A549 (cell line): Measurements from ENCODE around the gene KCP. TPM values are rescaled to one million over a fixed set of nuclear protein-coding genes. Genes with fewer than 3 reads are reported as not detected.

ENCODE experiments used
- ATAC-seq, 2 experiments: fragments of 200-7000 bp in 1 of 2; fragments of >200 bp in 1 of 2; cut with Nextera tagmentation in 1 of 2; cut with Tn5 transposase in 1 of 2; 3 replicates each; pipeline versions ENCODE4 v1.8.0 to v1.9.1; 2018 to 2020; ENCODE audit warnings: mild to moderate bottlenecking in 1 of 2, moderate library complexity in 1 of 2
- CTCF ChIA-PET: fragments of 300-600 bp; sonication (Branson Sonifier 250); formaldehyde crosslinking; extraction: SDS; loops from one replicate; lab custom pipeline; 2021; ENCODE audit warnings: antibody characterized with exemption, inconsistent platforms; lab: Yijun Ruan, JAX
- POLR2A ChIA-PET: fragments of 350-600 bp; formaldehyde crosslinking; extraction: SDS; loops from one replicate; lab custom pipeline; 2021; ENCODE audit warnings: antibody characterized with exemption, inconsistent platforms; lab: Yijun Ruan, JAX
- DNase-seq, 2 experiments: peaks; one replicate each; pipeline versions ENCODE4 v3.0.0 to v3.0.0-alpha.2; 2011 to 2016; ENCODE audit warnings: low read depth in 1 of 2, low spot score in 1 of 2
- FAIRE-seq: peaks from 2 replicates; lab custom pipeline; 2011; peaks lifted over from hg19 to GRCh38; lab: Jason Lieb, UNC
- H3K27ac ChIP-seq, 2 experiments: fragments of >200 bp; sonication (Bioruptor Twin); formaldehyde crosslinking; 3 replicates each; pipeline ENCODE4 v1.5.1; 2016 to 2017
- H3K4me1 ChIP-seq: fragments of >200 bp; sonication (Bioruptor Twin); formaldehyde crosslinking; 3 replicates; pipeline ENCODE4 v1.6.1; 2016
- H3K4me2 ChIP-seq: fragments of >200 bp; sonication (Bioruptor Twin); formaldehyde crosslinking; 3 replicates; pipeline ENCODE4 v1.6.1; 2016
- H3K4me3 ChIP-seq: fragments of >200 bp; sonication (Bioruptor Twin); formaldehyde crosslinking; 3 replicates; pipeline ENCODE4 v1.5.1; 2016
- H3K9me3 ChIP-seq: fragments of >200 bp; sonication (Bioruptor Twin); formaldehyde crosslinking; 3 replicates; pipeline ENCODE4 v1.6.1; 2016
- CBX8 ChIP-seq: fragments of 200-600 bp; sonication (generic); IDR thresholded peaks from 2 replicates; pipeline ENCODE4 v1.6.1; 2016
- CHD2 ChIP-seq: fragments of 150-350 bp; IDR thresholded peaks from 2 replicates; pipeline ENCODE4 v1.6.1; 2014; ENCODE audit warnings: low read length; ENCODE audit not compliant: partially characterized antibody
- ELK1 ChIP-seq: fragments of 150-350 bp; IDR thresholded peaks from 2 replicates; pipeline ENCODE4 v1.6.1; 2014; ENCODE audit warnings: low read depth, mild to moderate bottlenecking, low read length
- HDAC2 ChIP-seq: fragments of 200-600 bp; sonication (generic); IDR thresholded peaks from 2 replicates; pipeline ENCODE4 v1.6.1; 2016
- HES2 ChIP-seq: fragments of >200 bp; sonication (Bioruptor Twin); formaldehyde crosslinking; IDR thresholded peaks from 2 replicates; pipeline ENCODE4 v1.6.1; 2016
- HOXA7 ChIP-seq: fragments of 250-450 bp; sonication (Bioruptor Pico); IDR thresholded peaks from 2 replicates; pipeline ENCODE4 v1.5.0; 2020; ENCODE audit warnings: mild to moderate bottlenecking, moderate library complexity
- HOXB5 ChIP-seq: fragments of 250-450 bp; sonication (Bioruptor Pico); IDR thresholded peaks from 2 replicates; pipeline ENCODE4 v1.5.0; 2020; ENCODE audit warnings: mild to moderate bottlenecking, moderate library complexity
- KDM5A ChIP-seq: fragments of 200-600 bp; sonication (generic); IDR thresholded peaks from 2 replicates; pipeline ENCODE4 v1.6.1; 2016; ENCODE audit warnings: antibody characterized with exemption, mild to moderate bottlenecking
- PHF8 ChIP-seq: fragments of 200-600 bp; sonication (generic); IDR thresholded peaks from 2 replicates; pipeline ENCODE4 v1.6.1; 2016; ENCODE audit warnings: low read depth, mild to moderate bottlenecking, antibody characterized with exemption, moderate library complexity, borderline replicate concordance
- POLR2A ChIP-seq: IDR thresholded peaks from 2 replicates; pipeline ENCODE4 v1.6.1; 2012; ENCODE audit warnings: mild to moderate bottlenecking, low read length
- RARB ChIP-seq: fragments of 250-450 bp; sonication (Bioruptor Pico); IDR thresholded peaks from 2 replicates; pipeline ENCODE4 v1.8.0; 2021; ENCODE audit warnings: mild to moderate bottlenecking, moderate library complexity
- RCOR1 ChIP-seq: fragments of 150-350 bp; IDR thresholded peaks from 2 replicates; pipeline ENCODE4 v1.6.1; 2014; ENCODE audit warnings: antibody characterized with exemption, low read length, low read depth
- SMC3 ChIP-seq: fragments of >200 bp; sonication (Bioruptor Twin); formaldehyde crosslinking; IDR thresholded peaks from 3 replicates; pipeline ENCODE4 v1.6.1; 2018; ENCODE audit warnings: inconsistent platforms
- ZFP36 ChIP-seq: fragments of 450-650 bp; IDR thresholded peaks from 2 replicates; pipeline ENCODE4 v1.6.1; 2014; ENCODE audit warnings: borderline replicate concordance; ENCODE audit not compliant: partially characterized antibody
- WGBS: methylation state at CpG from one replicate; pipeline ENCODE4 v1.1.6; 2017; ENCODE audit errors: missing lambda C conversion rate; 5-methylcytosine and 5-hydroxymethylcytosine counted together
- polyA plus RNA-seq, 4 experiments: library from polyadenylated mRNA; depleted of rRNA in 3 of 4; stranded (reverse); fragments of >200 nt; fragmentation: RNase III in 1 of 4; extraction: RNeasy Plus Mini Kit Qiagen cat#74134 plus additional on column Dnase treatment in 1 of 4; gene quantifications; 2 replicates in 3 of 4; 3 replicates in 1 of 4; pipeline ENCODE4 v1.2.3, GENCODE V29; 2011 to 2017
- TF ChIP-seq, protein P1 (sequence below): IDR thresholded peaks from 2 replicates; pipeline ENCODE4 v1.6.1; 2012
- TF ChIP-seq, protein P2 (sequence below): fragments of 250-450 bp; sonication (Bioruptor Pico); IDR thresholded peaks from 2 replicates; pipeline ENCODE4 v1.5.0; 2021; ENCODE audit warnings: mild to moderate bottlenecking, moderate library complexity, borderline replicate concordance
- TF ChIP-seq, protein P3 (sequence below): IDR thresholded peaks from 2 replicates; pipeline ENCODE4 v1.6.1; 2012
- TF ChIP-seq, protein P4 (sequence below): fragments of >200 bp; sonication (Bioruptor Twin); formaldehyde crosslinking; IDR thresholded peaks from 3 replicates; pipeline ENCODE4 v1.6.1; 2016
- TF ChIP-seq, protein P5 (sequence below): IDR thresholded peaks from 2 replicates; pipeline ENCODE4 v1.6.1; 2012; ENCODE audit warnings: low read depth, borderline replicate concordance

Gene KCP
- polyA plus RNA-seq, 2 of the 4 experiments (the other 2 are of a cell fraction) = 0.14 TPM; not detected in 1

- TF ChIP-seq, protein P1, sequence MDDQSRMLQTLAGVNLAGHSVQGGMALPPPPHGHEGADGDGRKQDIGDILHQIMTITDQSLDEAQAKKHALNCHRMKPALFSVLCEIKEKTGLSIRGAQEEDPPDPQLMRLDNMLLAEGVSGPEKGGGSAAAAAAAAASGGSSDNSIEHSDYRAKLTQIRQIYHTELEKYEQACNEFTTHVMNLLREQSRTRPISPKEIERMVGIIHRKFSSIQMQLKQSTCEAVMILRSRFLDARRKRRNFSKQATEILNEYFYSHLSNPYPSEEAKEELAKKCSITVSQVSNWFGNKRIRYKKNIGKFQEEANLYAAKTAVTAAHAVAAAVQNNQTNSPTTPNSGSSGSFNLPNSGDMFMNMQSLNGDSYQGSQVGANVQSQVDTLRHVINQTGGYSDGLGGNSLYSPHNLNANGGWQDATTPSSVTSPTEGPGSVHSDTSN = no peak
- TF ChIP-seq, protein P2, sequence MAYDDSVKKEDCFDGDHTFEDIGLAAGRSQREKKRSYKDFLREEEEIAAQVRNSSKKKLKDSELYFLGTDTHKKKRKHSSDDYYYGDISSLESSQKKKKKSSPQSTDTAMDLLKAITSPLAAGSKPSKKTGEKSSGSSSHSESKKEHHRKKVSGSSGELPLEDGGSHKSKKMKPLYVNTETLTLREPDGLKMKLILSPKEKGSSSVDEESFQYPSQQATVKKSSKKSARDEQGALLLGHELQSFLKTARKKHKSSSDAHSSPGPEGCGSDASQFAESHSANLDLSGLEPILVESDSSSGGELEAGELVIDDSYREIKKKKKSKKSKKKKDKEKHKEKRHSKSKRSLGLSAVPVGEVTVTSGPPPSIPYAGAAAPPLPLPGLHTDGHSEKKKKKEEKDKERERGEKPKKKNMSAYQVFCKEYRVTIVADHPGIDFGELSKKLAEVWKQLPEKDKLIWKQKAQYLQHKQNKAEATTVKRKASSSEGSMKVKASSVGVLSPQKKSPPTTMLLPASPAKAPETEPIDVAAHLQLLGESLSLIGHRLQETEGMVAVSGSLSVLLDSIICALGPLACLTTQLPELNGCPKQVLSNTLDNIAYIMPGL (CRISPR knock-in tag) = no peak
- TF ChIP-seq HDAC2 (no peak), RCOR1 (no peak), POLR2A (no peak), PHF8 (no peak)
- TF ChIP-seq, protein P3, sequence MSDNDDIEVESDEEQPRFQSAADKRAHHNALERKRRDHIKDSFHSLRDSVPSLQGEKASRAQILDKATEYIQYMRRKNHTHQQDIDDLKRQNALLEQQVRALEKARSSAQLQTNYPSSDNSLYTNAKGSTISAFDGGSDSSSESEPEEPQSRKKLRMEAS = no peak
- TF ChIP-seq, all 56 proteins: peak for 0
- H3K4me2 ChIP-seq = no peak overlapping the region
- H3K9me3 ChIP-seq = no peaks in the 10 kb centered on the region
- no peak for ATAC-seq
- FAIRE-seq = no peak
- DNase-seq = no peak
- no peak overlapping the region for H3K27ac ChIP-seq
- ChIA-PET CTCF (interaction anchor here (1.1 to 1.4 kb wide), 2 partner anchors 47 to 140 kb away, joined by 3 to 9 read pairs; no protein-coding TSS in a partner anchor), POLR2A (no interaction called here)
- no peaks in the 10 kb centered on the region for H3K4me1 ChIP-seq
- 95% methylated on average over 5 of the region's 5 CpGs for WGBS
- H3K4me3 ChIP-seq = no peak overlapping the region
Measured at GRCh38 chr7:128951296-128951695, 40.8 kb upstream of the KCP start.

- WGBS = 92% methylated on average over 3 of the region's 4 CpGs
- TF ChIP-seq RARB (CRISPR knock-in tag) (no peak), CHD2 (no peak), ELK1 (no peak), HES2 (no peak), SMC3 (no peak), HDAC2 (no peak), HOXB5 (CRISPR knock-in tag) (no peak), ZFP36 (no peak), CBX8 (no peak), KDM5A (no peak), HOXA7 (CRISPR knock-in tag) (no peak)
- TF ChIP-seq, protein P4, sequence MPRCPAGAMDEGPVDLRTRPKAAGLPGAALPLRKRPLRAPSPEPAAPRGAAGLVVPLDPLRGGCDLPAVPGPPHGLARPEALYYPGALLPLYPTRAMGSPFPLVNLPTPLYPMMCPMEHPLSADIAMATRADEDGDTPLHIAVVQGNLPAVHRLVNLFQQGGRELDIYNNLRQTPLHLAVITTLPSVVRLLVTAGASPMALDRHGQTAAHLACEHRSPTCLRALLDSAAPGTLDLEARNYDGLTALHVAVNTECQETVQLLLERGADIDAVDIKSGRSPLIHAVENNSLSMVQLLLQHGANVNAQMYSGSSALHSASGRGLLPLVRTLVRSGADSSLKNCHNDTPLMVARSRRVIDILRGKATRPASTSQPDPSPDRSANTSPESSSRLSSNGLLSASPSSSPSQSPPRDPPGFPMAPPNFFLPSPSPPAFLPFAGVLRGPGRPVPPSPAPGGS = no peak
- TF ChIP-seq, protein P5, sequence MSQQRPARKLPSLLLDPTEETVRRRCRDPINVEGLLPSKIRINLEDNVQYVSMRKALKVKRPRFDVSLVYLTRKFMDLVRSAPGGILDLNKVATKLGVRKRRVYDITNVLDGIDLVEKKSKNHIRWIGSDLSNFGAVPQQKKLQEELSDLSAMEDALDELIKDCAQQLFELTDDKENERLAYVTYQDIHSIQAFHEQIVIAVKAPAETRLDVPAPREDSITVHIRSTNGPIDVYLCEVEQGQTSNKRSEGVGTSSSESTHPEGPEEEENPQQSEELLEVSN = no peak
- TF ChIP-seq, protein P1 = no peak
- TF ChIP-seq, all 56 proteins: peak for 0
- ChIA-PET CTCF (interaction anchor here (0.6 to 2.1 kb wide), 4 partner anchors 9 to 142 kb away, joined by 3 to 13 read pairs (median 3); no protein-coding TSS in a partner anchor), POLR2A (interaction anchor here (0.5 kb wide), 1 partner anchor 300 kb away, joined by 8 read pairs; no protein-coding TSS in a partner anchor)
- Histone ChIP-seq H3K4me2 (no peak overlapping the region), H3K9me3 (no peaks in the 10 kb centered on the region), H3K4me3 (no peak overlapping the region), H3K27ac (no peak overlapping the region), H3K4me1 (no peaks in the 10 kb centered on the region)
- FAIRE-seq = no peak
- DNase-seq = no peak
- ATAC-seq = no peak
Measured at GRCh38 chr7:128948976-128949760, 38.7 kb upstream of the KCP start.
